HFF-Myc (cell line): Measurements from ENCODE around the gene NBEA.
"Not testable (repeated sequence)": the region's sequence is repeated elsewhere in the genome, so short reads cannot be mapped to it uniquely, and the experiment has no call there.

Source experiments
- DNase-seq: peaks from one replicate; pipeline ENCODE4 v3.0.0-alpha.2; 2011; ENCODE audit warnings: low read depth; ENCODE audit errors: extremely low read depth
- H3K4me3 ChIP-seq: replicated peaks from 2 replicates; pipeline ENCODE4 v1.5.1; 2011; ENCODE audit warnings: low read depth, mild to moderate bottlenecking, control low read depth, low read length
- CTCF ChIP-seq: IDR thresholded peaks from 2 replicates; pipeline ENCODE4 v1.5.1; 2012; ENCODE audit warnings: mild to moderate bottlenecking, low read depth, low read length, control low read depth; ENCODE audit errors: missing control alignments

NBEA gene

GRCh38 chr13:35379663-35380062, 437.6 kb downstream of the NBEA start:
- TF ChIP-seq CTCF, result no peak
- no peak for DNase-seq

GRCh38 chr13:35387682-35388250, 445.7 kb downstream of the NBEA start:
- no peak for DNase-seq
- H3K4me3 ChIP-seq, result no peak overlapping the region
- no peak for TF ChIP-seq CTCF

More at GRCh38 chr13:35379663-35380062, 437.6 kb downstream of the NBEA start:
- no peak overlapping the region for H3K4me3 ChIP-seq

- TF ChIP-seq CTCF, result no peak
- DNase-seq, result peak; percentile 24
- peak overlapping the region; percentile 22 for H3K4me3 ChIP-seq
These were observed 446.6 kb downstream of the NBEA start for GRCh38 chr13:35388441-35389355.

- no peak for DNase-seq
- H3K4me3 ChIP-seq, result no peak overlapping the region
- no peak for TF ChIP-seq CTCF
These were observed 447.5 kb downstream of the NBEA start for GRCh38 chr13:35389535-35389934.

DNA sequence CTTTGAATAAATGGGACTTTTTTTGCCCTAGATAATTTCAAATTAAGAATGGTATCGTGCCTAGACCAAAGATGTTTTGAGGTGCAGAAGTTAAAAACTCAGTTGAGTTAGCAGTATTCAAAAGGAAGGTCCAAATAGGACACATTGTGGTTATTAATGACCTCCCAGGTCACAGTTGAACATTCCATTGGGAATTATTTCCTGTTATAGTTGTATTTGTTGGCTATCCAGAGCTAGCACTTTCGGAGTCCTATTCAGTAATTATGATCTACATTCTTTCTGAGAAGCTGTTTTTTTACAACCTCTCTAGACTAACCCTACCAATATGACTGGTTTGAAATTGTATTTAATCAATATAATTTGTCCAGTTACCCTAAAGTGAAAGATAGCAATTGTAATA, 450.7 kb downstream of the NBEA start:
- H3K4me3 ChIP-seq, result no peak overlapping the region
- no peak for DNase-seq
- TF ChIP-seq CTCF, result no peak

DNA sequence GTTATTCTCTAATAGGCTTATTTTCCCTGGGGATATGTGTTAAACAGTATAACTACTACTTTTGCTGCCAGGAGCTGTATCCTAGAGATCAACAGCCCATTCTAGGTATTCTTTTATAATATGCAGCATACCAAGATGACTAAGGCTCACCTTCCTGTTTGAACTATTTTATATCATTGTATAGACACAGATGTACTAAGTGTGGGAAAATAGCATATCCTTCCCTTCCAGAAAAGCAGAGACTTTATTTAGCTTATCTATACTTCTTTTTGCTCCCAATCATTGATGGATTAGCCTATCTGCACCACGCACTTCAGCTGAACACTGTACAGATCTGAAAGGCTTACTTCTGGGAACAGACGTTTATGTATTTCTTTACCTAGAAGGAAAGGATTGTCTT, 451.8 kb downstream of the NBEA start:
- H3K4me3 ChIP-seq, result no peak overlapping the region
- DNase-seq, result no peak
- no peak for TF ChIP-seq CTCF

DNA sequence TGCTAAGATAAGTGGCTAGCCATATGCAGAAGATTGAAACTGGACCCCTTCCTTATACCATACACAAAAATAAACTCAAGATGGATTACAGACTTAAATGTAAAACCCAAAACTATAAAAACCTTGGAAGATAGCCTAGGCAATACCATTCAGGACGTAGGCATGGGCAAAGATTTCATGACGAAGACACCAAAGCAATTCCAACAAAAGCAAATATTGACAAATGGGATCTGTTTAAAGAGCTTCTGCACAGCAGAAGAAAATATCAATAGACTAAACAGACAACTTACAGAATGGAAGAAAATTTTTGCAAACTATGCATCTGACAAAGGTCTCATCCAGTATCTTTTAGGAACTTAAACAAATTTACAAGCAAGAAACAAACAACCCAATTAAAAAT, 466.2 kb downstream of the NBEA start:
- not testable (repeated sequence) for DNase-seq, H3K4me3 ChIP-seq
